ENCODE data around the gene NFATC2.

NFATC2 gene

DNA sequence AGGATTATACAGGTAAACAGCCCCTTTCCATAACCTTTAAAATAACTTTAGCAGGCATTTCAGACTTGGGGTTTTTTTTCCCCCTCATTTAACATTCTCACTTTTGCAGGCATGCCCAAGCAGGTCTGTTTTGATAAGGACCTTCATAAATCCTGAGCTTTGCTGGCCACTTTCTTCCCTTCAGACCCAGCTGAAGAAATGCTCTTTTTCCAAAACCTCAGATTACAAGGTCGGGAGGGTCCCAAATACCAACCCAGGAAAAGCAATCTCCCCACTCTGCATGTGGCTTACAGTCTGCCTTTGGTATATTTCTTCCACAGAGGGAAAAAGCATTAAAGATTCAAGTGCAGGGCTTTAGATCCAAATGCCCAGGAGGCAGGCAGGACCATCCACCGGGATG lies 6.8 kb downstream of the NFATC2 start:
- H3K36me3 ChIP-seq (ENCODE audit: low read depth): no peaks in the 10 kb centered on the region
- no peak overlapping the region for H3K4me3 ChIP-seq (ENCODE audit: severe bottlenecking)
- peaks cover 33% of the 10 kb centered on the region for H3K4me1 ChIP-seq (ENCODE audit: insufficient read depth, poor library complexity, severe bottlenecking)
- H3K9me3 ChIP-seq (ENCODE audit: severe bottlenecking): no peaks in the 10 kb centered on the region
- peaks cover under 1% of the 10 kb centered on the region for H3K27me3 ChIP-seq (ENCODE audit: insufficient read depth, poor library complexity, severe bottlenecking)
- no peak for TF ChIP-seq CTCF (IDR thresholded peaks at IDR 0.05; ENCODE audit: poor library complexity, severe bottlenecking)
- no peak overlapping the region for H3K27ac ChIP-seq (ENCODE audit: poor library complexity, severe bottlenecking)
- no peak for ATAC-seq (ENCODE audit: low read depth)
- no peak for DNase-seq (ENCODE audit: low spot score)

DNA sequence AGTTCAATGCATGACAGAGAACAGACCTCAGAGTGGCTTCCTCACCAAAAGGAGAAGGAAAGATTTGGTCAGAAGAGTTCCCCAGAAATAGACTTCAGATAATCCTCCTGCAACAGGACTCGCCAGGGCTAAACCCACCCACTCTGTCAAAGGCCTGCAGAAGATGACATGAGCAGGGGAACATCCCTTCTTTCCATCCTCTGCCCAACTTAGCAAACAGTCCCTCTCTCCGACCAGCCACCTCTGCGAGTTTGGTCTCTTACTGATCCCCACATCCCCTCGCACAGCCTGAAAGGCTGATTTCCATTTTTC lies 7.5 kb downstream of the NFATC2 start:
- no peak for DNase-seq (ENCODE audit: low spot score)
- TF ChIP-seq CTCF (IDR thresholded peaks at IDR 0.05; ENCODE audit: poor library complexity, severe bottlenecking): no peak
- Histone ChIP-seq H3K27me3 (ENCODE audit: insufficient read depth, poor library complexity, severe bottlenecking) (no peaks in the 10 kb centered on the region), H3K36me3 (ENCODE audit: low read depth) (no peaks in the 10 kb centered on the region), H3K27ac (ENCODE audit: poor library complexity, severe bottlenecking) (no peak overlapping the region), H3K9me3 (ENCODE audit: severe bottlenecking) (no peaks in the 10 kb centered on the region), H3K4me1 (ENCODE audit: insufficient read depth, poor library complexity, severe bottlenecking) (peaks cover 33% of the 10 kb centered on the region), H3K4me3 (ENCODE audit: severe bottlenecking) (no peak overlapping the region)
- no peak for ATAC-seq (ENCODE audit: low read depth)

DNA sequence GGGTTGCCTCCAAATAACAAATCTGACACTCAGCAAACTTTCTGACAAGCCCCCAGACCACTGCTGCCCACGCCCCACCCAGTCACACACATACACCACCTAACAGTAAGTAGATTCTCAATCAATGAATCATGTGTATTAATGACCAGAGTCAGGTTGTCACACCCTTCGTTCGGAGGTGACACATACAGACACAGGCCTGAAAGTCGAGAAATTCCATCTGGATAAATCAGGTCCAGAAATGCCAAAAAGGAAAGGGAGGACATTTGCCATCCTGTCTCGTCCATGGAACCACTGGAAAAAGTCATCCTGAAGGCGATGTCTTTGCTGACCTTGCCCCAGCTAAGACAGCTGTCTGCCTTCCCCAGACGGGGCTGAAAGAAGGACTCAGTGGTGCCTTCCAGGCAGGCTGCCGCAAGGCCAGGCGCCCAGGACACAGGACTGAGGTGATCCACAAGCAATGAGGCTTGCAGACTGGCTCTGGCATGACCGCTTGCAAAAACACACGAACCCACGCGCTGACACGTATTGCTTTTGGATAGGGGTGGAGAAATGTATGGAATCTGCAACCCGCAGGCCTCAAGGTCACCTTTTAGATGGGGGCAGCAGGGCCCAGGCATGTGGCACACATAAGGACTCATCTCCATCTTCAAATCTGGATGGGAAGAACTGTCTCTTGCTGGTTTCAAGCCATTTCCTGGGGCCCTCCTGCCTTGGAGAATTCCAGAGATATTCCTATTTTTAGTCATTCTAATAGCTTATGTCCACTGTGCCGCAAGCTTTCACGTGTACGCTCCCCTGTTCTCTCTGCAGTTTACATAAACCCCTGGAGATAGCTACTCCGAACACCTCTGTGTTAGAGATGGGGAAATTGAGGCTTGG lies 9.0 kb downstream of the NFATC2 start:
- DNase-seq (ENCODE audit: low spot score) (no peak), ATAC-seq (ENCODE audit: low read depth) (peak; percentile 45)
- Histone ChIP-seq H3K27me3 (ENCODE audit: insufficient read depth, poor library complexity, severe bottlenecking) (no peaks in the 10 kb centered on the region), H3K36me3 (ENCODE audit: low read depth) (no peaks in the 10 kb centered on the region), H3K4me1 (ENCODE audit: insufficient read depth, poor library complexity, severe bottlenecking) (peaks cover 33% of the 10 kb centered on the region), H3K9me3 (ENCODE audit: severe bottlenecking) (no peaks in the 10 kb centered on the region), H3K27ac (ENCODE audit: poor library complexity, severe bottlenecking) (peak overlapping the region; percentile 46), H3K4me3 (ENCODE audit: severe bottlenecking) (no peak overlapping the region)
- TF ChIP-seq CTCF (IDR thresholded peaks at IDR 0.05; ENCODE audit: poor library complexity, severe bottlenecking): peak; percentile 6

- Histone ChIP-seq H3K36me3 (ENCODE audit: low read depth) (no peaks in the 10 kb centered on the region), H3K27ac (ENCODE audit: poor library complexity, severe bottlenecking) (peak overlapping the region; percentile 46), H3K4me1 (ENCODE audit: insufficient read depth, poor library complexity, severe bottlenecking) (peaks cover 33% of the 10 kb centered on the region), H3K27me3 (ENCODE audit: insufficient read depth, poor library complexity, severe bottlenecking) (no peaks in the 10 kb centered on the region), H3K4me3 (ENCODE audit: severe bottlenecking) (no peak overlapping the region), H3K9me3 (ENCODE audit: severe bottlenecking) (no peaks in the 10 kb centered on the region)
- ATAC-seq (ENCODE audit: low read depth): no peak
- no peak for DNase-seq (ENCODE audit: low spot score)
- no peak for TF ChIP-seq CTCF (IDR thresholded peaks at IDR 0.05; ENCODE audit: poor library complexity, severe bottlenecking)
Measured at GRCh38 chr20:51532577-51533191, 9.8 kb downstream of the NFATC2 start.

Measured in RWPE2 (cell line).